Activated CD4-positive, alpha-beta T cell treated with anti-CD3 and anti-CD28 coated beads for 24 hours (primary cell): ENCODE results near the gene SKOR2.
"Not testable (repeated sequence)": the region's sequence is repeated elsewhere in the genome, so short reads cannot be mapped to it uniquely, and the experiment has no call there.

ENCODE experiments used
- DNase-seq, 2 donors: peaks; one replicate each; pipeline ENCODE4 v3.0.0-alpha.2; 2020; ENCODE audit warnings: low read depth in 2 of 2

Gene SKOR2

GRCh38 chr18:47203626-47204464, 47.6 kb downstream of the SKOR2 start:
- DNase-seq = no peak

DNA sequence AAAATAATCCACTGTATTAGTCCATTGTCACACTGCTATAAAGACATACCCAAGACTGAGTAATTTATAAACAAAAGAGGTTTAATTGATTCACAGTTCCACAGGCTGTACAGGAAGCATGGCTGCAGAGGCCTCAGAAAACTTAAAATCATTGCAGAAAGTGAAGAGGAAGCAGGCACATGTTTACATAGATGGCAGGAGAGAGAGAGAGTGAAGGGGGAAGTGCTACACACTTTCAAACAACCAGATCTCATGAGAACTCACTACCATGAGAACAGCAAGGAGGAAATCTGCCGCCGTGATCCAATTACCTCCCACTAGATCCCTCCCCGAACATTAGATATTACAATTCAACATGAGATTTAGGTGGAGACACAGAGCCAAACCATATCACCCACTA, 55.5 kb downstream of the SKOR2 start:
- not testable (repeated sequence) for DNase-seq

DNA sequence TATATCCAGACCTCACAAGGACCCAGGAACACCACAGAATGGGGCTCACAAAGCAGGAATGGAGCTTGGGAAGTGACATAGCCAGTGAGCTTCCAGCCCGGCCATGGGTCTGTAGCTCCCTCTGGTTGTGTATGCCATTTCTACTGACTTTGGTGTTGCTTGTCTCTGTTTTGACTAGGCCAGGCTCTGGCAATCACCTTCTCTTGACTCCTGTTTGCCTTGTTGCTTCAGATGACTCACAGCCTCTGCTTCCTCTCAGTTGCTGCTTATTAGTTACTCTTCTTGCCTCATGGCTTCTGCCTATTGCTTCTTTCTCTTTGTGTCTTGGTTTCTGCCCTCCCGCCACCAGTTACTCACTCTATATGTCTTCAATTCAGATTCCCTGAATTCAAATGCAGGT, 59.5 kb downstream of the SKOR2 start:
- no peak for DNase-seq

- no peak for DNase-seq
Measured at GRCh38 chr18:47187721-47188120, 63.7 kb downstream of the SKOR2 start.

- no peak for DNase-seq
Measured at GRCh38 chr18:47184419-47185050, 66.9 kb downstream of the SKOR2 start.

- not testable (repeated sequence) for DNase-seq
Measured at GRCh38 chr18:47182156-47182555, 69.3 kb downstream of the SKOR2 start.

DNA sequence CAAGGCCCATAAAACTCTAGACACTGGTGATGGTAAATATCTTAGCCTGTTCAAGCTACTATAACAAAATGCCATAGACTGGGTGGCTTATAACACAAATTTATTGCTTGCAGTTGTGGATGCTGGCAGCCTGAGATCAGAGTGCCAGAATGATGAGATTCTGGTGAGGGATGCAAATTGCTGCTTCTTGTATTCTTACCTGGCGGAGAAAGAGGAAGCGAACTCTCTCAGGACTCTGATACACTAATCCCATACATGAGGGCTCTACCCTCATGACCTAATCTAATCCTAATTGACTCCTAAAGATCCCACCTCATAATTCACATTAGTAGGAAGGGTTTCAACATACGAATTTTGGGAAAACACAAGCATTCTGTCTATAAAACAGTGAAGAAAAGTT, 70.7 kb downstream of the SKOR2 start:
- DNase-seq = no peak

DNA sequence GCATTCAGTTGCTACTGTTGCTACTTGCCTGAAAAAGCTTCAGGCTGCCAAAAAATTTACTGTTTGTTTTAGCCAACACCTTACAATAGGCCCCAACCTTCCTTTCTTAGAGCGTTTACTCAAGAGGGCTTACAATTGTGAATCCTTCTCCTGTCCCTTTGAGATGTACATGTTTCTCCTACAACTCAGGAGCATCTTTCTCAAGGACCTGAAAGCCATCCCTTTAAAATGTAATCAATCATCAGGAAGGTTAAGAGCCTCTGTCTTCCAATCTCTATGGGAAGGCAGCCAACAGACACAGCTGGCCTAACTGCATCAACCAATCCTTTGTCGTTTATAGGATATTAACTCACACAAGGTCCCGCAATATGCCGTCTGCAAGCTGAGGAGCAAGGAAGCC, 71.9 kb downstream of the SKOR2 start:
- DNase-seq = no peak

DNA sequence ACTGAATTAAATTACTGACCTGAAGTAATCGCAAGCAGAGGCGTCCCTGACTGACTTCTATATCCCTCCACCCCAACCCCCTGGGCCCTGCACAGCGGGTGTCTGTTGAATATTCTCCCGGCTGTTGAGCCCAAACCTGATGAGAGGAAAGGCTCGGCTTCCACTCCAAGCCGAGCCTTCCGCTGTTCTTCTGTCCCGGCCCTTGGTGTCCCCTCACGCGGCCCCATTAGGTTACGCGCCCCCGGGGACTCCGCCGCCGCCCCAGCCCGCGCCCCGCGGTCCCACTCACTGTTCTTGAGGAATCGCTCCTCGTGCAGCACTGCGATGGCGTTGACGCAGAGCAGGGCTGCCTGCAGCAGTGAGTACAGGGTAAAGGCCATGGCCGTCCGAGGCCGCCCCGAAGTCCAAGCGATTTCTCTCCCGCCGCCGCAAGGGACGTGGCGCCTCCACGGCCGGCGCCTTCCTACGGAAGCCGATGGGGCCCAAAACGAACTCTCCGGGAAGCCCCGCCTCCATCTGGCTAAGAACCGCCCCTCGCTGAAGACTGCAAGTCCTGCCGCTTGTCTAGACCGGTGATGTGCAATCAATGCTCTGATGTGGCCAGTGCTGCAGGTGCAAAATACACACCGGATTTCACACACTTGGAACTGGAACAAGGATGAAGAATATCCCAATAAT, 75.4 kb downstream of the SKOR2 start, which contains the start of gene IER3IP1:
Gene IER3IP1 (minus strand): TSS at position 467 of the 678 bp plus-strand sequence. CDS start 87 bp downstream, at position 380.
- peak; percentile 86 to 90 for DNase-seq

GRCh38 chr18:47175283-47175897, 76.1 kb downstream of the SKOR2 start:
- no peak for DNase-seq

DNA sequence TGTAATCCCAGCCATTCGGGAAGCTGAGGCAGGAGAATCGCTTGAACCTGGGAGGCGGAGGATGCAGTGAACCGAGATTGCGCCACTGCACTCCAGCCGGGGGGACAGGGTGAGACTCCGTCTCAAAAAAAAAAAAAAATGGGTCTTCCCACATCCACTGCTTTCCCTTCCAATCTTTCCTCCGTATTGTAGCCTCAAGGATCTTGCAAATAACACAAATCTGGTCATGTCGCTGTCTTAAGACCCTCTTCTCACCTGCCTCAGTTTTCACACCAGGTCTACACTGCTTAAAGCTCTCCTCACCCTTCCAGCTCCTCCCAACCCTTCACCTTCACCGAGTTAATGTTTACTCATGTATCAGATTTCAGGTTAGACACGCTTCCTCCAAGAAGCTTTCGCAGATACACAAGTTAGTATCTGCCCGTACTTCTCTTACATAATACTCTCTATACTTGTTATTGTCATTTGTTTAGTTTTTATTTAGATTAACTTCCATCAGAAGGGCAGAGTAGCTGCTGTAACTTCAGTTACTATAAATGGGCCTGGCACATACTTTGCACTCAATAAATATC, 76.8 kb downstream of the SKOR2 start:
- DNase-seq = no peak

DNA sequence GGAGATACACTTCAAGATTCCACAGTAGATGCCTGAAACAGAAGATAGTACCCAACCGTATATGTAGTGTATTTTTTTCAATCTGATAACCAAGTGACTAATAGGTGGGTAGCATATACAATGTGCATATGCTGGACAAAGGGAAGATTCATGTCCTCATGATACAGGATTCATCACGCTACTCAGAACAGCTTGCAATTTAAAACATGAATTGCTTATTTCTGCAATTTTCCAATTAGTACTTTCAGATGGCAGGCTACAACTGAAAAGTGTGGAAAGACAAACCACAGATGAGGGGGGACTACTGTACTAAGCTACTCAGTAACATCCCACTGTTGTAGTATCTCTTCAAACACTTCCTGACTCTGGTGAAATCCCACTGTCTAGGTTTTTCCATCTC, 79.0 kb downstream of the SKOR2 start:
- DNase-seq = no peak

- DNase-seq = no peak
Measured at GRCh38 chr18:47168913-47169312, 82.5 kb downstream of the SKOR2 start.

DNA sequence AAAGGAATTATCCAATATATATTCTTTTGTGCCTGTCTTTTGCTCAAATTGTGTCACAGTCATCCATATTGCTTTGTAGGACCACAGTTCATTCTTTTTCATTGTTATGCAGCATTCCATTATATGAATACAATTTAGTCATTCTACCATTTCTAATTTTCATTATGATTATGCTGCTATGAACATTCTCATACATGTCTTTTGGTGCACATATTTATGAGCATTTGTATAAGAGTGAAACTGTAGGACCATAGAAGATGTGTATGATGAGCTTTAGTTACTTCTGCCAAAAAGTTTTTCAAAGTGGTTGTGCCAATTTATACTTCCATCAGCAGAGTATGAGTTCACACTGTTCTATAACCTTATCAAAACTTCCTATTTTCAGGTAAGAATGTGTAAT, 83.0 kb downstream of the SKOR2 start:
- no peak for DNase-seq

DNA sequence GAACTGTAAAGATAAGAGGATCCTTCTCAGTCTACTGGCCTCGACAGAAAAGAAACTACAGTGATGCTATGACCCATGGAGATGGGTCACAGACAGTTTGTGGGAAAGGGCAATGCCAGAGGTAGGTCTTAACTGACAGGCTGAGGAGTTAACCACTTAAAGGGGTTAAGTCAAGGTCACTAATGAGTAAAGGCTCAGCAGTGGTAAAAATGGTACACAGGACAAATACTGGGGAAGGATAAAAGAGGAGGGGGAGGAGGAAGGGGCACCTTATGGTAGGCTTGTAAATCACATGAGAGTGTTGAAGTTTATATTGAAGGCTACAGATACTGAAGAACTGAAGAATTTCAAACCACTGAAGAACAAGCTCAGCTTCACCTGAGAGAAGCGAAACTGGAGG, 85.2 kb downstream of the SKOR2 start:
- no peak for DNase-seq

GRCh38 chr18:47163241-47163640, 88.2 kb downstream of the SKOR2 start:
- DNase-seq = no peak

DNA sequence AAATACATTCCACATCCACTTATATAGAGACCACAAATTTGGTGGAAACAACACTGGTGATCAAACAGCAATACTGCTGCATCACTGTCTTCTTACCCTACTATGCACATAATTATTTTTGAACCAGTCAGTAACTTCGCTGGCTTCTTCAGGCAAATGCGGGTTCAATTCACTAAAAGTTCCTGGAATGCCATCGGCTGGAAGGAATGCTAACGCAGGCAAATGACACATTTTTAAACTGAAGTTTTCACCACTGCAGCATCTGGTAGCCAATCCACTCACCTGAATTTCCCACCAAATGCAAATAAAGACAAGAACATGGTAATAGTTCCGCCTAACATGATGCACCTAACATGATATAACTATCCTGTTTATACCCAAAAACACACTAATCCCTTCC, 91.2 kb downstream of the SKOR2 start:
- DNase-seq = no peak

GRCh38 chr18:47158404-47158803, 93.1 kb downstream of the SKOR2 start:
- not testable (repeated sequence) for DNase-seq
